PC-3 (cell line): ENCODE data around the gene SH3GL2.

Experiments
- EZH2 ChIP-seq: fragments of 300-600 bp; sonication (generic); IDR thresholded peaks from one replicate; pipeline ENCODE4 v1.6.1; 2017; ENCODE audit warnings: antibody characterized with exemption, mild to moderate bottlenecking, low read length; ENCODE audit not compliant: unreplicated experiment
- EZH2phosphoT487 ChIP-seq: fragments of 300-600 bp; sonication (generic); IDR thresholded peaks from 2 replicates; pipeline ENCODE4 v1.6.1; 2018; ENCODE audit warnings: mild to moderate bottlenecking, antibody characterized with exemption, low read length, borderline replicate concordance
- TF ChIP-seq, protein P1 (sequence below): fragments of 300-600 bp; sonication (generic); conservative IDR thresholded peaks from 2 replicates; pipeline ENCODE4 v1.5.1; 2017; ENCODE audit warnings: antibody characterized with exemption, low read depth, mild to moderate bottlenecking, low read length

DNA sequence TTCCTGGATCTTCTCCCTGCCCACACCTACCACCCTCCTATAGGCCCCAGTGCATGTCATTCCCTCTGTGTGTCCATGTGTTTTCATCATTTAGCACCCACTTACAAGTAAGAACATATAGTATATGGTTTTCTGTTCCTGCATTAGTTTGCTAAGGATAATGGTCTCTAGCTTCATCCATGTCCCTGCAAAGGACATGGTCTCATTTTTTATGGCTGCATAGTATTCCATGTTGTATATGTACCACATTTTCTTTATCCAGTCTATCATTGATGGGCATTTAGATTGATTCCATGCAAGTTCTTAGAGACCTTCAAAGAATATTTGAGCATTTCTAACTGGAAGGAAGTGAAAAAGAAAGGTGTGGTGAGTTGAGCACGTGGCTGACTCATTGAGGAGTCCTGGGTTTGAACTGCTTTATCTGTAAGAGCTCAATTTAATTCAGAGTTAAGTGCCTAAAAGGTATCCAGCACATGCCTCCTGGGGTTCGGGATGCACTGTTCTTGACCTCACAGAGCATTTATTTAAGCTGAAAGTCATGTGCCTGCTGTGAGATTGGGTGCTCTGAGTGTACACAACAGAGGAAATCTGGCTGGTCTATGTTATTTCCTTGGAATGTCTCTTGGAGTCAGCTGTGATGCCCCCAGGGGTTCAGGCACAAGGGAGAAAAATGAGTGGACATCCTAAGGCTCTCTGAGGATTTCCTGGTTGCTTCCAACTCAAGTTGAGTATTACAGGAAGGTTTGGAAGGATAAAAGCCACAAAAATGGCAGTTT, 56.4 kb downstream of the SH3GL2 start:
- TF ChIP-seq, protein P1, sequence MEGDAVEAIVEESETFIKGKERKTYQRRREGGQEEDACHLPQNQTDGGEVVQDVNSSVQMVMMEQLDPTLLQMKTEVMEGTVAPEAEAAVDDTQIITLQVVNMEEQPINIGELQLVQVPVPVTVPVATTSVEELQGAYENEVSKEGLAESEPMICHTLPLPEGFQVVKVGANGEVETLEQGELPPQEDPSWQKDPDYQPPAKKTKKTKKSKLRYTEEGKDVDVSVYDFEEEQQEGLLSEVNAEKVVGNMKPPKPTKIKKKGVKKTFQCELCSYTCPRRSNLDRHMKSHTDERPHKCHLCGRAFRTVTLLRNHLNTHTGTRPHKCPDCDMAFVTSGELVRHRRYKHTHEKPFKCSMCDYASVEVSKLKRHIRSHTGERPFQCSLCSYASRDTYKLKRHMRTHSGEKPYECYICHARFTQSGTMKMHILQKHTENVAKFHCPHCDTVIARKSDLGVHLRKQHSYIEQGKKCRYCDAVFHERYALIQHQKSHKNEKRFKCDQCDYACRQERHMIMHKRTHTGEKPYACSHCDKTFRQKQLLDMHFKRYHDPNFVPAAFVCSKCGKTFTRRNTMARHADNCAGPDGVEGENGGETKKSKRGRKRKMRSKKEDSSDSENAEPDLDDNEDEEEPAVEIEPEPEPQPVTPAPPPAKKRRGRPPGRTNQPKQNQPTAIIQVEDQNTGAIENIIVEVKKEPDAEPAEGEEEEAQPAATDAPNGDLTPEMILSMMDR, result no peak
- TF ChIP-seq EZH2 (no peak), EZH2phosphoT487 (no peak)
